Erythroblast (primary cell): ENCODE results near the gene UGT1A5.

ENCODE experiments used
- DNase-seq, 2 experiments: peaks; one replicate each; lab custom pipeline; 2025; lab: John Stamatoyannopoulos, UW
- GATA1 ChIP-seq: IDR thresholded peaks from 2 replicates; pipeline ENCODE4 v1.6.1; 2011; ENCODE audit warnings: low read depth, mild to moderate bottlenecking, control low read depth, low read length, moderate library complexity
- POLR2A ChIP-seq: IDR thresholded peaks from 2 replicates; pipeline ENCODE4 v1.6.1; 2011; ENCODE audit warnings: mild to moderate bottlenecking, low read length

UGT1A5 gene

GRCh38 chr2:233821709-233822100 lies 109.0 kb downstream of the UGT1A5 start:
- DNase-seq, result no peak
- TF ChIP-seq GATA1 (no peak), POLR2A (no peak)

- DNase-seq, result no peak
- no peak for TF ChIP-seq GATA1
These were observed 109.5 kb downstream of the UGT1A5 start for GRCh38 chr2:233822101-233822771.
